Measurements from ENCODE around the gene CFAP46. TPM values are rescaled to one million over a fixed set of nuclear protein-coding genes. Genes with fewer than 3 reads are reported as not detected.

Gene CFAP46
- total RNA-seq, 4 donors from 2014 or later = not detected

- Histone ChIP-seq H3K9me3 (peaks cover 0 to 5% (median 0%) of the 10 kb centered on the region in 4 donors), H3K27me3 (no peaks in the 10 kb centered on the region), H3K4me1 (no peaks in the 10 kb centered on the region), H3K4me3 (no peak overlapping the region), H3K36me3 (no peaks in the 10 kb centered on the region), H3K27ac (no peak overlapping the region)
- TF ChIP-seq POLR2A (IDR thresholded peaks at IDR 0.05) (no peak), CTCF (IDR thresholded peaks at IDR 0.05) (no peak)
- DNase-seq = no peak
Measured at GRCh38 chr10:132805599-132805998, 136.8 kb downstream of the CFAP46 start.

- Histone ChIP-seq H3K27me3 (no peaks in the 10 kb centered on the region), H3K9me3 (peaks cover 0 to 5% (median 0%) of the 10 kb centered on the region in 4 donors), H3K4me3 (no peak overlapping the region), H3K4me1 (no peaks in the 10 kb centered on the region), H3K27ac (no peak overlapping the region), H3K36me3 (no peaks in the 10 kb centered on the region)
- no peak for DNase-seq
- TF ChIP-seq POLR2A (IDR thresholded peaks at IDR 0.05) (no peak), CTCF (IDR thresholded peaks at IDR 0.05) (no peak)
Measured at GRCh38 chr10:132804785-132805426, 137.5 kb downstream of the CFAP46 start.

GRCh38 chr10:132804287-132804686 is 138.1 kb downstream of the CFAP46 start:
- TF ChIP-seq POLR2A (IDR thresholded peaks at IDR 0.05) (no peak), CTCF (IDR thresholded peaks at IDR 0.05) (no peak)
- H3K4me1 ChIP-seq = no peaks in the 10 kb centered on the region
- no peaks in the 10 kb centered on the region for H3K27me3 ChIP-seq
- H3K4me3 ChIP-seq = no peak overlapping the region
- peaks cover 0 to 5% (median 0%) of the 10 kb centered on the region in 4 donors for H3K9me3 ChIP-seq
- DNase-seq = no peak
- H3K36me3 ChIP-seq = no peaks in the 10 kb centered on the region
- no peak overlapping the region for H3K27ac ChIP-seq

- peaks cover 0 to 5% (median 0%) of the 10 kb centered on the region in 4 donors for H3K9me3 ChIP-seq
- H3K4me3 ChIP-seq = no peak overlapping the region
- no peak for TF ChIP-seq CTCF (IDR thresholded peaks at IDR 0.05)
- TF ChIP-seq POLR2A (IDR thresholded peaks at IDR 0.05) = no peak
- H3K27ac ChIP-seq = no peak overlapping the region
- H3K4me1 ChIP-seq = no peaks in the 10 kb centered on the region
- H3K36me3 ChIP-seq = no peaks in the 10 kb centered on the region
- H3K27me3 ChIP-seq = no peaks in the 10 kb centered on the region
- no peak for DNase-seq
Measured at GRCh38 chr10:132803416-132804210, 138.8 kb downstream of the CFAP46 start.

- peaks cover 0 to 5% (median 0%) of the 10 kb centered on the region in 4 donors for H3K9me3 ChIP-seq
- no peak overlapping the region for H3K4me3 ChIP-seq
- H3K27ac ChIP-seq = no peak overlapping the region
- no peaks in the 10 kb centered on the region for H3K36me3 ChIP-seq
- H3K4me1 ChIP-seq = no peaks in the 10 kb centered on the region
- DNase-seq = no peak
- H3K27me3 ChIP-seq = no peaks in the 10 kb centered on the region
- TF ChIP-seq CTCF (IDR thresholded peaks at IDR 0.05) (no peak), POLR2A (IDR thresholded peaks at IDR 0.05) (no peak)
Measured at GRCh38 chr10:132802694-132803320, 139.6 kb downstream of the CFAP46 start.

Measured in Peyer's patch (tissue), 4 donors.